H9 (cell line): ENCODE measurements around the gene WDR37. TPM values are rescaled to one million over a fixed set of nuclear protein-coding genes. Genes with fewer than 3 reads are reported as not detected.

ENCODE experiments used
- DNase-seq: peaks from one replicate; pipeline ENCODE4 v3.0.0-alpha.2; 2017
- H2AFZ ChIP-seq: one replicate; pipeline ENCODE4 v1.6.1; 2013; ENCODE audit warnings: mild to moderate bottlenecking, low read length, control low read depth, moderate library complexity
- H2AK5ac ChIP-seq: 2 replicates; pipeline ENCODE4 v1.6.1; 2013; ENCODE audit warnings: low read length, control low read depth, mixed read lengths; ENCODE audit not compliant: insufficient read length
- H2BK120ac ChIP-seq: one replicate; pipeline ENCODE4 v1.6.1; 2013; ENCODE audit warnings: low read depth, mild to moderate bottlenecking, low read length, control low read depth, inconsistent platforms; ENCODE audit not compliant: poor library complexity, severe bottlenecking
- H2BK12ac ChIP-seq: 2 replicates; pipeline ENCODE4 v1.6.1; 2013; ENCODE audit warnings: low read length, control low read depth, mixed read lengths, low read depth; ENCODE audit not compliant: insufficient read length
- H2BK15ac ChIP-seq: 2 replicates; pipeline ENCODE4 v1.6.1; 2013; ENCODE audit warnings: low read depth, low read length, control low read depth
- H2BK20ac ChIP-seq: one replicate; pipeline ENCODE4 v1.6.1; 2013; ENCODE audit warnings: low read depth, mild to moderate bottlenecking, low read length, control low read depth, inconsistent platforms; ENCODE audit not compliant: poor library complexity, severe bottlenecking
- H2BK5ac ChIP-seq: 2 replicates; pipeline ENCODE4 v1.6.1; 2013; ENCODE audit warnings: low read length, control low read depth, mixed read lengths; ENCODE audit not compliant: insufficient read length
- H3K14ac ChIP-seq: 2 replicates; pipeline ENCODE4 v1.6.1; 2013; ENCODE audit warnings: low read length, control low read depth; ENCODE audit not compliant: insufficient read depth
- H3K18ac ChIP-seq: 2 replicates; pipeline ENCODE4 v1.6.1; 2013; ENCODE audit warnings: low read depth, mild to moderate bottlenecking, mixed read lengths, low read length, control low read depth; ENCODE audit not compliant: insufficient read length
- H3K23ac ChIP-seq: 2 replicates; pipeline ENCODE4 v1.6.1; 2013; ENCODE audit warnings: low read length, control low read depth, mixed read lengths, low read depth; ENCODE audit not compliant: insufficient read length
- H3K23me2 ChIP-seq: 2 replicates; pipeline ENCODE4 v1.6.1; 2013; ENCODE audit warnings: low read depth, mild to moderate bottlenecking, mixed read lengths, low read length, control low read depth; ENCODE audit not compliant: insufficient read length, poor library complexity, severe bottlenecking
- H3K27ac ChIP-seq: 2 replicates; pipeline ENCODE4 v1.5.1; 2013; ENCODE audit warnings: low read length, control low read depth, mixed read lengths, low read depth; ENCODE audit not compliant: insufficient read length
- H3K27me3 ChIP-seq: 2 replicates; pipeline ENCODE4 v1.6.1; 2013; ENCODE audit warnings: low read length, control low read depth, inconsistent platforms; ENCODE audit not compliant: insufficient read depth
- H3K4ac ChIP-seq: 2 replicates; pipeline ENCODE4 v1.6.1; 2013; ENCODE audit warnings: low read depth, mild to moderate bottlenecking, control low read depth, inconsistent platforms, low read length, moderate library complexity
- H3K4me1 ChIP-seq: 2 replicates; pipeline ENCODE4 v1.6.1; 2013; ENCODE audit warnings: low read length, control low read depth, inconsistent platforms; ENCODE audit not compliant: insufficient read depth
- H3K4me2 ChIP-seq: 2 replicates; pipeline ENCODE4 v1.6.1; 2013; ENCODE audit warnings: low read length, control low read depth, mixed read lengths; ENCODE audit not compliant: insufficient read length, insufficient read depth
- H3K56ac ChIP-seq: 2 replicates; pipeline ENCODE4 v1.6.1; 2013; ENCODE audit warnings: low read depth, mild to moderate bottlenecking, mixed read lengths, low read length, control low read depth; ENCODE audit not compliant: insufficient read length
- H3K79me1 ChIP-seq: 2 replicates; pipeline ENCODE4 v1.6.1; 2013; ENCODE audit warnings: low read depth, mild to moderate bottlenecking, moderate library complexity, low read length, control low read depth, inconsistent platforms; ENCODE audit not compliant: insufficient read depth, poor library complexity, severe bottlenecking
- H3K79me2 ChIP-seq: 2 replicates; pipeline ENCODE4 v1.6.1; 2013; ENCODE audit warnings: low read length, control low read depth, inconsistent platforms; ENCODE audit not compliant: insufficient read depth
- H3K9ac ChIP-seq: 2 replicates; pipeline ENCODE4 v1.6.1; 2013; ENCODE audit warnings: low read length, control low read depth, mixed read lengths; ENCODE audit not compliant: insufficient read length; ENCODE audit errors: extremely low read depth
- H3K9me3 ChIP-seq: one replicate; pipeline ENCODE4 v1.6.1; 2013; ENCODE audit warnings: low read depth, low read length, inconsistent platforms; ENCODE audit not compliant: control insufficient read depth
- H3T11ph ChIP-seq: one replicate; pipeline ENCODE4 v1.6.1; 2013; ENCODE audit warnings: mild to moderate bottlenecking, low read length, control low read depth, inconsistent platforms
- H4K20me1 ChIP-seq: one replicate; pipeline ENCODE4 v1.6.1; 2013; ENCODE audit not compliant: control insufficient read depth, insufficient read length, insufficient read depth
- H4K5ac ChIP-seq: 2 replicates; pipeline ENCODE4 v1.6.1; 2013; ENCODE audit warnings: low read depth, mild to moderate bottlenecking, mixed read lengths, low read length, control low read depth; ENCODE audit not compliant: insufficient read length
- H4K8ac ChIP-seq: replicated peaks from 2 replicates; pipeline ENCODE4 v1.6.1; 2013; ENCODE audit warnings: low read length, control low read depth, mixed read lengths, low read depth; ENCODE audit not compliant: insufficient read length
- H4K91ac ChIP-seq: 2 replicates; pipeline ENCODE4 v1.6.1; 2013; ENCODE audit warnings: low read depth, mild to moderate bottlenecking, moderate library complexity, mixed read lengths, low read length, control low read depth; ENCODE audit not compliant: insufficient read length
- H3K27ac Mint-ChIP-seq, 3 experiments: 2 replicates in 2 of 3; 3 replicates in 1 of 3; pipeline ENCODE4 v1.8.0; 2020 to 2021; ENCODE audit warnings: mixed read lengths in 3 of 3, mild to moderate bottlenecking in 1 of 3, moderate library complexity in 1 of 3
- H3K27me3 Mint-ChIP-seq: 2 replicates; pipeline ENCODE4 v1.8.0; 2021; ENCODE audit warnings: low read depth, mild to moderate bottlenecking, moderate library complexity, mixed read lengths
- H3K36me3 Mint-ChIP-seq, 3 experiments: 2 replicates in 2 of 3; 3 replicates in 1 of 3; pipeline ENCODE4 v1.8.0; 2020 to 2021; ENCODE audit warnings: low read depth in 3 of 3, mixed read lengths in 3 of 3; ENCODE audit not compliant: insufficient read depth in 1 of 3
- H3K4me1 Mint-ChIP-seq, 2 experiments: 2 replicates each; pipeline ENCODE4 v1.8.0; 2020; ENCODE audit warnings: mixed read lengths in 2 of 2
- H3K4me3 Mint-ChIP-seq, 2 experiments: 2 replicates in 1 of 2; 3 replicates in 1 of 2; pipeline ENCODE4 v1.8.0; 2020 to 2021; ENCODE audit warnings: mild to moderate bottlenecking in 2 of 2, mixed read lengths in 2 of 2, moderate library complexity in 1 of 2
- H3K9me3 Mint-ChIP-seq, 2 experiments: 2 replicates in 1 of 2; 3 replicates in 1 of 2; pipeline ENCODE4 v1.8.0; 2020; ENCODE audit warnings: mild to moderate bottlenecking in 2 of 2, mixed read lengths in 2 of 2, moderate library complexity in 1 of 2
- WGBS: extraction: QIAGEN DNeasy Blood & Tissue Kit; methylation state at CpG from one replicate; pipeline ENCODE4 v1.1.7; 2013; ENCODE audit warnings: missing lambda C conversion rate, low lambda C conversion rate, mixed read lengths; ENCODE audit not compliant: insufficient read length; ENCODE audit errors: extremely low coverage; 5-methylcytosine and 5-hydroxymethylcytosine counted together
- total RNA-seq: library from RNA; stranded (reverse); gene quantifications from 2 replicates; pipeline ENCODE4 v1.2.1, GENCODE V29; 2021
- TF ChIP-seq, protein P1 (sequence below): fragments of 200-600 bp; sonication (generic); conservative IDR thresholded peaks from 3 replicates; pipeline ENCODE4 v1.8.0; 2021; ENCODE audit warnings: antibody characterized with exemption, mild to moderate bottlenecking

Gene WDR37
- total RNA-seq, 1 experiment from 2014 or later: 13.1 TPM

- Histone ChIP-seq H2BK120ac (no peak overlapping the region), H3K14ac (no peak overlapping the region), H3K23me2 (no peaks in the 10 kb centered on the region), H4K20me1 (no peaks in the 10 kb centered on the region), H3T11ph (no peak overlapping the region), H2BK5ac (no peak overlapping the region), H3K9ac (no peak overlapping the region), H3K79me1 (no peaks in the 10 kb centered on the region), H3K79me2 (no peaks in the 10 kb centered on the region), H2AK5ac (no peak overlapping the region), H3K56ac (no peak overlapping the region), H2BK15ac (no peak overlapping the region), H3K27me3 (no peaks in the 10 kb centered on the region), H3K4me2 (no peak overlapping the region), H4K91ac (no peak overlapping the region), H3K4ac (no peak overlapping the region), H4K8ac (no peak overlapping the region), H3K9me3 (no peaks in the 10 kb centered on the region), H3K23ac (no peak overlapping the region), H2BK12ac (no peak overlapping the region), H3K18ac (no peak overlapping the region), H2BK20ac (no peak overlapping the region), H2AFZ (no peak overlapping the region), H4K5ac (no peak overlapping the region), H3K4me1 (no peaks in the 10 kb centered on the region), H3K27ac (no peak overlapping the region)
- WGBS: no CpG with 5 or more reads among the region's 29 CpGs
- Mint-ChIP-seq H3K9me3 (no peaks in the 10 kb centered on the region), H3K36me3 (no peaks in the 10 kb centered on the region), H3K27ac (peak overlapping the region in 1 of 3 experiments; percentile 71; a peak in 1 of 7 replicates), H3K27me3 (peaks cover 11% of the 10 kb centered on the region), H3K4me1 (no peaks in the 10 kb centered on the region), H3K4me3 (no peak overlapping the region; a peak in 1 of 5 replicates)
- TF ChIP-seq, protein P1, sequence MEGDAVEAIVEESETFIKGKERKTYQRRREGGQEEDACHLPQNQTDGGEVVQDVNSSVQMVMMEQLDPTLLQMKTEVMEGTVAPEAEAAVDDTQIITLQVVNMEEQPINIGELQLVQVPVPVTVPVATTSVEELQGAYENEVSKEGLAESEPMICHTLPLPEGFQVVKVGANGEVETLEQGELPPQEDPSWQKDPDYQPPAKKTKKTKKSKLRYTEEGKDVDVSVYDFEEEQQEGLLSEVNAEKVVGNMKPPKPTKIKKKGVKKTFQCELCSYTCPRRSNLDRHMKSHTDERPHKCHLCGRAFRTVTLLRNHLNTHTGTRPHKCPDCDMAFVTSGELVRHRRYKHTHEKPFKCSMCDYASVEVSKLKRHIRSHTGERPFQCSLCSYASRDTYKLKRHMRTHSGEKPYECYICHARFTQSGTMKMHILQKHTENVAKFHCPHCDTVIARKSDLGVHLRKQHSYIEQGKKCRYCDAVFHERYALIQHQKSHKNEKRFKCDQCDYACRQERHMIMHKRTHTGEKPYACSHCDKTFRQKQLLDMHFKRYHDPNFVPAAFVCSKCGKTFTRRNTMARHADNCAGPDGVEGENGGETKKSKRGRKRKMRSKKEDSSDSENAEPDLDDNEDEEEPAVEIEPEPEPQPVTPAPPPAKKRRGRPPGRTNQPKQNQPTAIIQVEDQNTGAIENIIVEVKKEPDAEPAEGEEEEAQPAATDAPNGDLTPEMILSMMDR: no peak
- DNase-seq: no peak
Observed at GRCh38 chr10:1163204-1163660, 107.0 kb downstream of the WDR37 start.
